ENCODE measurements around the gene TSHZ2.

Gene TSHZ2

GRCh38 chr20:53487461-53488200 is 515.5 kb downstream of the TSHZ2 start:
- no peak overlapping the region for H3K18ac ChIP-seq (ENCODE audit: low read depth in 1 of 2, low read length in 2 of 2)
- H2AK5ac ChIP-seq (ENCODE audit: low read length, severe bottlenecking): no peak overlapping the region
- H3K14ac ChIP-seq (ENCODE audit: low read length in 2 of 2): no peak overlapping the region
- H3K4me3 ChIP-seq (ENCODE audit: insufficient read depth in 1 of 2, low read depth in 1 of 2, low read length in 2 of 2): no peak overlapping the region
- no peak overlapping the region for H3K9ac ChIP-seq (ENCODE audit: low read length)
- H2BK5ac ChIP-seq (ENCODE audit: low read depth, low read length, poor library complexity, severe bottlenecking): no peak overlapping the region
- H3K79me1 ChIP-seq (replicated peaks; ENCODE audit: low read length, poor library complexity, severe bottlenecking): no peaks in the 10 kb centered on the region
- no peak overlapping the region for H3K27ac ChIP-seq (ENCODE audit: low read length, poor library complexity, severe bottlenecking)
- no peaks in the 10 kb centered on the region for H3K9me3 ChIP-seq (ENCODE audit: control insufficient read depth, low read length)
- H3K4me2 ChIP-seq (ENCODE audit: low read length, poor library complexity, severe bottlenecking): no peak overlapping the region
- no peak overlapping the region for H2BK12ac ChIP-seq (ENCODE audit: low read length in 2 of 2)
- peaks cover 0 to 13% of the 10 kb centered on the region in 2 experiments for H3K36me3 ChIP-seq (ENCODE audit: control insufficient read depth in 1 of 2, insufficient read depth in 2 of 2, low read depth in 1 of 2, low read length in 2 of 2)
- WGBS: 66% methylated on average over 4 of the region's 4 CpGs
- no peak overlapping the region for H4K8ac ChIP-seq (ENCODE audit: low read length)
- H2BK120ac ChIP-seq (ENCODE audit: low read depth, low read length): no peak overlapping the region
- no peak overlapping the region for H2BK15ac ChIP-seq (ENCODE audit: low read depth, poor library complexity, severe bottlenecking)
- H4K91ac ChIP-seq (ENCODE audit: low read length): no peak overlapping the region
- no peak overlapping the region for H3K23ac ChIP-seq (ENCODE audit: low read length in 2 of 2)
- no peaks in the 10 kb centered on the region for H3K27me3 ChIP-seq (ENCODE audit: control insufficient read depth in 1 of 2, insufficient read depth in 1 of 2, low read length in 2 of 2)
- no peaks in the 10 kb centered on the region for H3K4me1 ChIP-seq (ENCODE audit: control insufficient read depth, insufficient read depth, low read depth, low read length)
- no peak overlapping the region for H3K4ac ChIP-seq (ENCODE audit: low read depth in 1 of 2, low read length in 2 of 2)
- DNase-seq: no peak
- no peak overlapping the region for H2AFZ ChIP-seq (ENCODE audit: low read depth, low read length)

- H3K36me3 ChIP-seq (ENCODE audit: control insufficient read depth in 1 of 2, insufficient read depth in 2 of 2, low read depth in 1 of 2, low read length in 2 of 2): peaks cover 0 to 13% of the 10 kb centered on the region in 2 experiments
- H3K4me1 ChIP-seq (ENCODE audit: control insufficient read depth, insufficient read depth, low read depth, low read length): no peaks in the 10 kb centered on the region
- 95% methylated on average over 2 of the region's 6 CpGs for WGBS
- no peak overlapping the region for H3K9ac ChIP-seq (ENCODE audit: low read length)
- H3K4ac ChIP-seq (ENCODE audit: low read depth in 1 of 2, low read length in 2 of 2): no peak overlapping the region
- no peak overlapping the region for H4K8ac ChIP-seq (ENCODE audit: low read length)
- H3K27ac ChIP-seq (ENCODE audit: low read length, poor library complexity, severe bottlenecking): no peak overlapping the region
- no peak overlapping the region for H2AK5ac ChIP-seq (ENCODE audit: low read length, severe bottlenecking)
- no peak overlapping the region for H3K18ac ChIP-seq (ENCODE audit: low read depth in 1 of 2, low read length in 2 of 2)
- H3K23ac ChIP-seq (ENCODE audit: low read length in 2 of 2): no peak overlapping the region
- no peak overlapping the region for H2BK5ac ChIP-seq (ENCODE audit: low read depth, low read length, poor library complexity, severe bottlenecking)
- H3K79me1 ChIP-seq (replicated peaks; ENCODE audit: low read length, poor library complexity, severe bottlenecking): no peaks in the 10 kb centered on the region
- no peak for DNase-seq
- H2BK120ac ChIP-seq (ENCODE audit: low read depth, low read length): no peak overlapping the region
- no peak overlapping the region for H2BK12ac ChIP-seq (ENCODE audit: low read length in 2 of 2)
- H2BK15ac ChIP-seq (ENCODE audit: low read depth, poor library complexity, severe bottlenecking): no peak overlapping the region
- no peak overlapping the region for H2AFZ ChIP-seq (ENCODE audit: low read depth, low read length)
- no peaks in the 10 kb centered on the region for H3K27me3 ChIP-seq (ENCODE audit: control insufficient read depth in 1 of 2, insufficient read depth in 1 of 2, low read length in 2 of 2)
- H4K91ac ChIP-seq (ENCODE audit: low read length): no peak overlapping the region
- H3K4me3 ChIP-seq (ENCODE audit: insufficient read depth in 1 of 2, low read depth in 1 of 2, low read length in 2 of 2): no peak overlapping the region
- no peak overlapping the region for H3K4me2 ChIP-seq (ENCODE audit: low read length, poor library complexity, severe bottlenecking)
- H3K9me3 ChIP-seq (ENCODE audit: control insufficient read depth, low read length): no peaks in the 10 kb centered on the region
- H3K14ac ChIP-seq (ENCODE audit: low read length in 2 of 2): no peak overlapping the region
Measured at GRCh38 chr20:53488775-53489272, 516.7 kb downstream of the TSHZ2 start.

- no peak for DNase-seq
- Histone ChIP-seq H3K9me3 (ENCODE audit: control insufficient read depth, low read length) (no peaks in the 10 kb centered on the region), H2BK5ac (ENCODE audit: low read depth, low read length, poor library complexity, severe bottlenecking) (no peak overlapping the region), H3K27ac (ENCODE audit: low read length, poor library complexity, severe bottlenecking) (no peak overlapping the region), H2BK120ac (ENCODE audit: low read depth, low read length) (no peak overlapping the region), H4K91ac (ENCODE audit: low read length) (no peak overlapping the region), H3K27me3 (ENCODE audit: control insufficient read depth in 1 of 2, insufficient read depth in 1 of 2, low read length in 2 of 2) (no peaks in the 10 kb centered on the region), H3K79me1 (replicated peaks; ENCODE audit: low read length, poor library complexity, severe bottlenecking) (no peaks in the 10 kb centered on the region), H3K9ac (ENCODE audit: low read length) (no peak overlapping the region), H3K18ac (ENCODE audit: low read depth in 1 of 2, low read length in 2 of 2) (no peak overlapping the region), H3K36me3 (ENCODE audit: control insufficient read depth in 1 of 2, insufficient read depth in 2 of 2, low read depth in 1 of 2, low read length in 2 of 2) (peaks cover 0 to 13% of the 10 kb centered on the region in 2 experiments), H3K14ac (ENCODE audit: low read length in 2 of 2) (no peak overlapping the region), H3K4me1 (ENCODE audit: control insufficient read depth, insufficient read depth, low read depth, low read length) (no peaks in the 10 kb centered on the region), H3K4ac (ENCODE audit: low read depth in 1 of 2, low read length in 2 of 2) (no peak overlapping the region), H2BK12ac (ENCODE audit: low read length in 2 of 2) (no peak overlapping the region), H4K8ac (ENCODE audit: low read length) (no peak overlapping the region), H2BK15ac (ENCODE audit: low read depth, poor library complexity, severe bottlenecking) (no peak overlapping the region), H3K4me2 (ENCODE audit: low read length, poor library complexity, severe bottlenecking) (no peak overlapping the region), H3K23ac (ENCODE audit: low read length in 2 of 2) (no peak overlapping the region), H2AFZ (ENCODE audit: low read depth, low read length) (no peak overlapping the region), H2AK5ac (ENCODE audit: low read length, severe bottlenecking) (no peak overlapping the region), H3K4me3 (ENCODE audit: insufficient read depth in 1 of 2, low read depth in 1 of 2, low read length in 2 of 2) (no peak overlapping the region)
- 95% methylated on average over 4 of the region's 5 CpGs for WGBS
Measured at GRCh38 chr20:53489528-53489927, 517.4 kb downstream of the TSHZ2 start.

GRCh38 chr20:53490620-53491019 is 518.5 kb downstream of the TSHZ2 start:
- WGBS: 71% methylated on average over 3 of the region's 3 CpGs

More at GRCh38 chr20:53490620-53491019, 518.5 kb downstream of the TSHZ2 start:
- H2BK120ac ChIP-seq (ENCODE audit: low read depth, low read length): no peak overlapping the region
- H3K4me1 ChIP-seq (ENCODE audit: control insufficient read depth, insufficient read depth, low read depth, low read length): no peaks in the 10 kb centered on the region
- H3K9me3 ChIP-seq (ENCODE audit: control insufficient read depth, low read length): no peaks in the 10 kb centered on the region
- H4K91ac ChIP-seq (ENCODE audit: low read length): no peak overlapping the region
- H2AK5ac ChIP-seq (ENCODE audit: low read length, severe bottlenecking): no peak overlapping the region
- H3K4me3 ChIP-seq (ENCODE audit: insufficient read depth in 1 of 2, low read depth in 1 of 2, low read length in 2 of 2): no peak overlapping the region
- DNase-seq: no peak
- no peak overlapping the region for H2BK12ac ChIP-seq (ENCODE audit: low read length in 2 of 2)
- H3K36me3 ChIP-seq (ENCODE audit: control insufficient read depth in 1 of 2, insufficient read depth in 2 of 2, low read depth in 1 of 2, low read length in 2 of 2): peaks cover 0 to 13% of the 10 kb centered on the region in 2 experiments
- H3K4ac ChIP-seq (ENCODE audit: low read depth in 1 of 2, low read length in 2 of 2): no peak overlapping the region
- H4K8ac ChIP-seq (ENCODE audit: low read length): no peak overlapping the region
- H2AFZ ChIP-seq (ENCODE audit: low read depth, low read length): no peak overlapping the region
- H2BK15ac ChIP-seq (ENCODE audit: low read depth, poor library complexity, severe bottlenecking): no peak overlapping the region
- H3K23ac ChIP-seq (ENCODE audit: low read length in 2 of 2): no peak overlapping the region
- no peak overlapping the region for H3K4me2 ChIP-seq (ENCODE audit: low read length, poor library complexity, severe bottlenecking)
- peak overlapping the region; percentile 39 for H3K9ac ChIP-seq (ENCODE audit: low read length)
- H2BK5ac ChIP-seq (ENCODE audit: low read depth, low read length, poor library complexity, severe bottlenecking): no peak overlapping the region
- H3K18ac ChIP-seq (ENCODE audit: low read depth in 1 of 2, low read length in 2 of 2): no peak overlapping the region
- no peaks in the 10 kb centered on the region for H3K79me1 ChIP-seq (replicated peaks; ENCODE audit: low read length, poor library complexity, severe bottlenecking)
- no peak overlapping the region for H3K14ac ChIP-seq (ENCODE audit: low read length in 2 of 2)
- no peak overlapping the region for H3K27ac ChIP-seq (ENCODE audit: low read length, poor library complexity, severe bottlenecking)
- no peaks in the 10 kb centered on the region for H3K27me3 ChIP-seq (ENCODE audit: control insufficient read depth in 1 of 2, insufficient read depth in 1 of 2, low read length in 2 of 2)

Measured in mesenchymal stem cell (in vitro differentiated cells and primary cell).